T-helper 2 cell (primary cell): ENCODE results near the gene MTHFR.

Experiments used
- DNase-seq, 5 experiments: peaks; one replicate each; pipeline versions ENCODE4 v3.0.0 to v3.0.0-alpha.2; 2012 to 2022
- total RNA-seq, 2 donors: gene quantifications; one replicate each; lab custom pipeline; 2026; lab: John Stamatoyannopoulos, UW

Gene MTHFR
- total RNA-seq, result 49.3 to 66.7 reads per million in 2 donors

- peak; percentile 97 to 99 (median 98) for DNase-seq
Observed at GRCh38 chr1:11805422-11806306, at the start of gene MTHFR, which contains the start of gene CLCN6. Gene MTHFR (minus strand): TSS chr1:11805964. CDS start chr1:11803116, 2,848 bp downstream. Gene CLCN6 (plus strand): TSS chr1:11806191. CDS start chr1:11806263, 72 bp downstream.

DNA sequence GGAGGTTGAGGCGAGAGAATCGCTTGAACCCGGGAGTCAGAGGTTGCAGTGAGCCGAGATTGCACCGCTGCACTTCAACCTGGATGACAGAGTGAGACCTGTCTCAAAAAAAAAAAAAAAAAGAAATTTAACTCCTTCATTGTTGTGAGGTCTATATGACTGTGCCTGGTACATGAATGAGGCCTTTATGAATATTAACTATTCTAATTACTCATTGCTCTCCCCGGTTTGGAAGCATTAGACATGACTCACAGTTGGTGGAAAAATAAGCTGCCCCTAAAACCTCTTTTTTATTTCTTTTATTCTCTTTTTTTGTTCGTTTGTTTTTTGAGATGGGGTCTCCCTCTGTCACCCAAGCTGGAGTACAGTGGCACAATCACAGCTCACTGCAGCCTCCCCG lies 49.7 kb upstream of the MTHFR start:
- DNase-seq, result no peak

- no peak for DNase-seq
Observed at GRCh38 chr1:11854519-11854918, 48.8 kb upstream of the MTHFR start.

DNA sequence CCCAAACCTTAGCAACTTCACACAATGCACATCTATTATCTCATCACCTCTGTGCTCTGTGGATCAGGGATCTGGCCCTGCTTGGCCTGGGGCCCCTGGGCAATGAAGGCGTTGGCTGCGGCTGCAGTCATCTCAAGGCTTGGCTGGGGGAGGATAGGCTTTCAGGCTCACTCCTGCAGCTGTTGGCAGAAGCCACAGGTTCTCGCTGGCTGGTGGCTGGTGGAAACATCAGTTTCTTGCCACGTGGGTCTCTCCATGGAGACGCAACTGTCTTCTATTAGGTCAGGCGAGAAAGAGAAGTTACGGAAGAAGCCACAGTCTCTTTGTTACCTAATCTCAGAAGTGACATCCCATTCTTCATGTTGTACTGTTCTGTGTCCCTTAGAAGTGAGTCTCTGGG lies 45.4 kb upstream of the MTHFR start:
- no peak for DNase-seq

GRCh38 chr1:11850156-11850555 lies 44.4 kb upstream of the MTHFR start:
- DNase-seq, result no peak

DNA sequence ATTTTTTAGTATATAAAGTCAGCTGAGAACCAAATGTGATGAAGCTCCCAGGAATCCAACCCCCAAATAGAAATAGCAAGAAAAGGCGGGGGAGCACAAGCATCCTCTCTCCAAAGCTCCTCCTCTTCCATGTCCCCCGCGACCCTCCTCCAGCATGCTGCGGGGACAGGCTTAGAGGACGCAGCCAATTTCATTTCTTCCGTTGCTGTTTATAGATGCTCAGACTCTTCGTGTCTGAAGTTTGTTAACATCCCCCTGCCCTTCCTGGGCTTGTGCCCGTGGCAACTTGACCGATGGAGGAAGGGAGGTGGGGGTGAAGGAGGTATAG lies 42.6 kb upstream of the MTHFR start:
- no peak for DNase-seq

DNA sequence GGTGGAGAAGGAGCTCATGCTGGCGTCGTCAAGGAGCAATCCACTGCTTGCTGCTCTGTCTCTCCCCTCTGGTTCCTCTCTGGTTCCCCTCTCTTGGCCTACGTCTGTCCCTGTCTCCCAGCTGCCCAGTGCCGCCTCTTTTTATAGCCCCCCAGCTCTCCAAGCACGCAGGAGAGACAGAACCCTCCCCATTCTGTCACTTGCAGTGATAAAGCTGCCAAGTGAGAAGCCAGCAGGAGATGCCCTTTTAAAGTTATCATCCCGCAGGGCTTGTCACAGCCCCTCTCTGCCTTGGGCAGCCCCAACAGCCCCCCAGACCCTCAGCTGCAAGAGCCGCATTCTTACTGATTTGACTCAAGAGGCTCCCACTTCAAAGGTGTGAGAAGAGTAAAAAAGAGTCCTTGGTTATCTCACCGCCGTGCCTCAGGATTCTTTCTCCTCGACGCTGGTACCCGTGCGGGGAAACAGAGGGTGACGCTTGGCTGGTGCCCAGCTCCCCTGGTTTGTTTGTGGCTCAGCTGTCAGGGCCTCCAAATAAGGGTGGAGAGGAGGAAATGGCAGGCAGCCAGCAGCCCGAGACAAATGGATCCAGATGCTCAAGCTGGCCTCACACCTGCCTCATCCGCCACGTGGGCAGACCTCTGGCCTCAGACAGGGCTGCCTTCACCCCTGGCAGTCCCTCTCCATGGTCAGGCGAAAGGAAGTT lies 42.1 kb upstream of the MTHFR start, which contains the start of gene NPPA:
Gene NPPA (minus strand): TSS at position 117 of the 706 bp plus-strand sequence. CDS start 99 bp downstream, at position 18.
- no peak for DNase-seq

- no peak for DNase-seq
Observed at GRCh38 chr1:11845641-11846335, 40.0 kb upstream of the MTHFR start.

GRCh38 chr1:11842154-11843041 lies 36.6 kb upstream of the MTHFR start:
- DNase-seq, result no peak

DNA sequence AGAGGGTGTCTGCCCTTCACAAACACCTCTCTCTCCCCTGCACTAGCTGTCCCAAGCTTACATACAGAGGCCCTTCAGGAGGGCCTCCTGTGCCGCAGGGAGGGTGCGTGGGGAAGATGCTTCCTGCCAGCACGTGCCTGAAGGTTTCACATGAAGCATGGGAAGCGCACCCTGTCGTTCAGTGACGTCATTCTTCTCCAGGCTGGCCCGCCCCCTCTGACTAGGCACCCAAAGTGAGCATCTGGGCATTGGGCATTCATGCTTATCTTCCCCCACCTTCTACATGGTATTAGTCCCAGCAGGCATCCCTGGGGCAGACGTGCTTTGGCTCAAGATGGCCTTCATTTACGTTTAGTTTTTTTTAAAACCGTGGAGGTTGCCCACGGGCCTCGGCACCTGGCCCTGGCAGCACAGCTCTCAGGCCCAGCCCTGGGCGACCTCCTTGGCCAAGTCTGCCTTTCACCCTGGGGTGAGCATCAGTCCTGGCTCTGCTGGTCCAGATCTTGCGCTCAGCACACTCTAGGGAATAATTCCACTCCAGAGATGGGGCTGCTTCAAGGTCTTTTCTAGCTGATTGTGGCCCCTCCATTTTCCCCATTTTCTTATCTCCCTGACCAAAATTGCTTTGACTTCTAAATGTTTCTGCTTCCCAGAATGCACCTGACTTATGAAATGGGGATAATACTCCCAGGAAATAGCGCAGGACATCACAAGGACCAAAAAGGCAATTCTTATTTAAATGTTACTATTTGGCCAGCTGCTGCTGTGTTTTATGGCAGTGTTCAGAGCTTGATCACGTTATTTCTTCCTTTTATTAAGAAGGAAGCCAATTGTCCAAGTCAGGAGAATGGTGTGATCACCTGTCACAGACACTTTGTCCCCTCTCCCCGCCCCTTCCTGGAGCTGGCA lies 35.7 kb upstream of the MTHFR start:
- no peak for DNase-seq

DNA sequence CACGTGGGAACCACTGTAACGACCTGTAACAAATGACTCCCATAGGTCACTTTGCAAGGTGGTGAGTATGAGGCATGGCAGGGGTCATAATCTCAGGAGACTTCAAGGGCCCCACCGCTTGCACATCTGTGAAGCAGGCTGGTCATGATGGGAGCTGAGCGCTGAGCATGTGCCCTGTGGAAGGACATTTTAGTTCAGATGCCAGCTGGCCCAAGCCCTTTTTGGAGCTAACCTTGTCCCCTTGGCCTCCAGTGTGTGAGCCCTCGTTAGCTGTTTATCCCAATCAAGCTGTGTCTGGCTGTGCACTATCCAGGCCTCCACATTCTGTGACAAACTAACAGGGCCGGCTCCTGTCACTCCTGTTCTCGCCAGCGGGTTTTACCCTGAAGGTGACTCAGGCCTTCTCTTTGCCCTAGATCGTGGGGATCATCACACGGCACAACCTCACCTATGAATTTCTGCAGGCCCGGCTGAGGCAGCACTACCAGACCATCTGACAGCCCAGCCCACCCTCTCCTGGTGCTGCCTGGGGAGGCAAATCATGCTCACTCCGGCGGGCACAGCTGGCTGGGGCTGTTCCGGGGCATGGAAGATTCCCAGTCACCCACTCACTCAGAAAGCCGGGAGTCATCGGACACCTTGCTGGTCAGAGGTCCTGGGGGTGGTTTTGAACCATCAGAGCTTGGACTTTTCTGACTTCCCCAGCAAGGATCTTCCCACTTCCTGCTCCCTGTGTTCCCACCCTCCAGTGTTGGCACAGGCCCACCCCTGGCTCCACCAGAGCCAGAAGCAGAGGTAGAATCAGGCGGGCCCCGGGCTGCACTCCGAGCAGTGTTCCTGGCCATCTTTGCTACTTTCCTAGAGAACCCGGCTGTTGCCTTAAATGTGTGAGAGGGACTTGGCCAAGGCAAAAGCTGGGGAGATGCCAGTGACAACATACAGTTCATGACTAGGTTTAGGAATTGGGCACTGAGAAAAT lies 34.3 kb upstream of the MTHFR start:
- DNase-seq, result no peak

DNA sequence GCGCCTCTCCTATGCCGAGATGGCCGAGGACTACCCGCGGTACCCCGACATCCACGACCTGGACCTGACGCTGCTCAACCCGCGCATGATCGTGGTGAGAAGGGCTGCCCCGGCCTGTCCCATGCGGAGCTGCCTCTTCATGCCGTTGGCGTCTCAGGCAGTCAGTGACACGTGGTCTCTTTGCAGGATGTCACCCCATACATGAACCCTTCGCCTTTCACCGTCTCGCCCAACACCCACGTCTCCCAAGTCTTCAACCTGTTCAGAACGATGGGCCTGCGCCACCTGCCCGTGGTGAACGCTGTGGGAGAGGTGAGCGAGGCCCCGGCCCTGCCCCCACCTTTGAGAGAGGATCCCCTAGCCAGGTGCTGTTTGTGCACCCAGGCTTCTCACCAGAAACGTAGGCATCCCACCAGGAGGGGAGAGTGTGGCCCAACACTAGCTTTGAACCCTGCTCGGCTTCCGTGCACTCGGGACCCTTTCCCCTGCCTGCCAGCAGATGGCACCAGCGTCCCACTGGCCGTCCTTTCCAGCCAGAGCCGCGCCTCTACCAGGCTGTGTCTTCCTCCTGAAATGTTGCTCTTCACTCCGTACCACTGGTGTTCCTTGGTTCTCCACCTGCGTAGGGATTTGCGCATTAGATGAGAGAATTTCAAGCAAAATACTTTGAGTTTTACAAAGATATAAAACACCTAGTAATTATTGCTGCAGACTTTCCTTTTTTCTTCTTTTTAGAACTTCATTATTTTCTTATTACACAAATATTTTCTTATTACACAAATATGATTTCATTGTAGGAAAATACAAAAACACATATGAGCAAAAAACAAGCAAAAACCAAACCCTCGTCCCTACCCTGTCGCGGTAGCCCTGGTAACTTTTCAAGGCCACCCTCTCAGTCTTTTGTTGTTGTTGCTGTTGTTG lies 32.8 kb upstream of the MTHFR start:
- peak; percentile 39 to 68 (median 61) for DNase-seq

DNA sequence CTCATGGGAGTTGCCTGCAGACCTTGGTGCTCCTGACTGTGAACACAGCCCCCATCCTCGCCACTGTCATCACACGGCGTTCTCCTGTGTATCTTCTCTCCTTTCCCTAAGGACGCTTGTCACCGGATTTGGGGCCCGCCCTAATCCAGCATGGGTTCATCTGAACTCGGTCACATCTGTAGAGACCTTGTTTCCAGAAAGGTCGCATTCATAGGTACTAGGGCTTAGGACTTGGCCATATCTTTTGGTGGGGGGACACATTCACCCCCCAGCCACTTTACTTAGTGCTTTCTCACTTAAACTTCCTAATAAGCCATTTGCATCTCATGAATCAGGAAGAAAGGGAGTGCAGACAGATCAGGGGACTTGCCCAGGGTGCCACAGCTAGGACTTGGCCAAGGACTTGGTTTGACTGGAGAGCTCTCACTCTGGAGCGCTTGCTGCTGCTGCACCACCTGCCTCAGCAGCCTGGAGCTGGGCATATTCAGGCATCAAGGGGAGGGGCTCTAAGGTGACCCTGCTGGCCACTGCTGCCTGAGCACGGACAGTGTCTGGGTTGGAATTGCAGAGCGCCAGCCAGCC lies 32.1 kb upstream of the MTHFR start:
- no peak for DNase-seq

- no peak for DNase-seq
Observed at GRCh38 chr1:11836955-11837766, 31.4 kb upstream of the MTHFR start.

DNA sequence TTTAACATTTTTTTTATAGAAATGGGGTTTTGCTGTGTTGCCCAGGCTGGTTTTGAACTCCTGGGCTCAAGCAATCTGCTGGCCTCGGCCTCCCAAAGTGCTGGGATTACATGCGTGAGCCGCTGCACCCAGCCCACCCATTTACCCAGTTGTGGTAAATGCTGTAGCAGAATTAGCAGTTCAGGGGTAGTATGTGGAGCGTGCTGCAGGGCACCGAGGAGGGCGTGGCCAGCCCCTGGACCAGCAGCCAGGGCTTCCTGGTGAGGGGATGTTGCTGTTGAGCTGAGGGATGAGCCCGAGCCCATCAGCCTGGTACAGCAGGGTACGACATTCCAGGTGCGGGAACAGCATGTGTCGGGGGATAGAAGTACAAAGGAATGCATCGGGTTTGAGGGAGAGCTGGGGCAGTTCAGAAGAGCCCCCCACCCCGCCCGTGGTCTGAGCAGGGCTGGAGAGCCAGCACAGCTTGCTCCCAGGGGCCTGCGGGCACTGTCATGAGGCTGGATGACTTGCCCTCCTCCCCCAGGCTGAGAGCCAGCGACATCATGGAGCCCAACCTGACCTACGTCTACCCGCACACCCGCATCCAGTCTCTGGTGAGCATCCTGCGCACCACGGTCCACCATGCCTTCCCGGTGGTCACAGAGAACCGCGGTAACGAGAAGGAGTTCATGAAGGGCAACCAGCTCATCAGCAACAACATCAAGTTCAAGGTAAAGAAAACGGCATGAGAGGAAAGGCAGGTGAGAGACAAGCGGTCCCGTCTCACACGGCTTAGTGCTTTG lies 29.9 kb upstream of the MTHFR start:
- DNase-seq, result no peak

DNA sequence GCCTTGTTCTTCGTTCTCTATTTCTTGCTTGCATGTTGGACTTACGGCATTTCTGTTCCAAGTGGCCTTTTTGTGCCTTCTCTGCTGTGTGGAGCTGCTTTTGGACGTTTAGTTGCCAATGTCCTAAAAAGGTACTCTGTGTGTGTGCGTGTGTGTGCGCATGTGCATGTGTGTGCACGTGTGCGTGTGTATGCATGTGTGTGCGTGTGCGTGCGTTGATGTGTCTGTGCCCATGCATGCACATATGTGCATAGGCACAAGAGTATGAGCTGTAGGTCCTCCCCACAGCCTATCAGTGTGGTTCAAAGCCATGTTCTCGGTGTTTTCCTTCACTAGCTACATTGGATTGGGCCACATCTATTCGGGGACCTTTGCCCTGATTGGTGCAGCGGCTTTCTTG lies 28.1 kb upstream of the MTHFR start:
- DNase-seq, result no peak
